Measurements from ENCODE around the gene SPECC1L.

Gene SPECC1L

DNA sequence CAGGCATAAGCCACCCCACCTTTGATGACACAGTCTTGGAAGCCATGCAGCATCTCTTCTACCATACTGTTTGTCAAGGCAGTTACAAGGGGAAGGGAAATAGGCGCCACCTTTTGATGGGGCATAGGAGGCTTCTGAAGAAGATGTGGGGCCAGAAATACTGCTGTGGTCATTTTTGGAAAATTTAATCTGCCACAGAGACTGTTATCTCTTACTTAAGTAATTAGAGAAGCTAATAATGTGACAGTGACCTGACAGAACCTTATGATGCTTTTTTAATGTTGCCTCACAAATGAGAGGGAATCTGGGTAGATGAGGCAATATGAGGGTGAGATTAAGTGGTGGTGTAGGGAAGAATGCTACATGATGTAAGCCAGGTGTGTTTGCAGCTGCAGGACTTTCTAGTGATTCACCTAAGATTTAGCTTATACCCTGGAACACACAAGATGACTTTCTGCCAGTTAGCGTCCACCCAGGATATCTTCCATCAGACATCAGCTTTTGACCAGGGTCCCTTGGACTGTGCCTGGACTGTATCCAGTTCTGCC lies 122.5 kb downstream of the SPECC1L start:
- DNase-seq (ENCODE audit: low read depth in 2 of 3, low spot score in 1 of 3): no peak

DNA sequence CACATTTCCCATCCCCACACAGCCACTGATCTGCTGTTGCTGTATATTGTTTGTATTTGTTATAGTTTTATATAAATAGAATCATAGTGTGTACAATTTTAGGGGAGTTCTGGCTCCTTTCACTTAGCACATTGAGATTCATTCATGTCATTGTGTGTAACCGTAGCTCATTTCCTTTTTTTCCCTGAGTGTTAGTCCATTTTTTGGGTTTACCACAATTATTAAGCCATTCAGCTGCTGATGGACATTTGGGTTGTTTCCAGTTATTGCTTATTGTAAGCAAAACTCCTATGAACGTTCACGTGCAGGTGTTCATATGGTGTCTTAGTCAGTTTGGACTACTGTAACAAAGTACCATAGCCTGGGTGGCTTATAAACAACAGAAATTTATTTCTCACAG lies 123.2 kb downstream of the SPECC1L start:
- no peak for DNase-seq (ENCODE audit: low read depth in 2 of 3, low spot score in 1 of 3)

- DNase-seq (ENCODE audit: low read depth in 2 of 3, low spot score in 1 of 3): no peak
These were observed 123.6 kb downstream of the SPECC1L start for GRCh38 chr22:24394254-24394653.

DNA sequence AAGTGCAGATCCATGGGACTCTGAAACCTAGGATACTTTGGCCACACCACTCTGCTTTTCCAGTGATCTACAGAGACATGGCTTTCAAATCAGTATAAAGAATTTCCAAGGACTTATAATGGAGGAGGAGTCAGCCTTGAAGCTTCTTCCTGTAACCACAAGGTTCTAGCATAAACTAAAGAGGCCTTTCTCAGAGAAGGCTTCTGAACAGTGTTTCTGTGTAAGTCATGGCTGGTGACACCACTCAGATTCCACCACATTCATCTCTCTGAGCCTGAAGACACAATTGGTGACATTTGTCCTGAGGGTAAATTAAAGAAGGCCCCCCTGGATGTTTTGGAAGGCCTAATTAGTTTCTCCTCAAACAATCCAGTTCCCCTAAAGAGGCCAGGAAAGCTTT lies 127.8 kb downstream of the SPECC1L start:
- no peak for DNase-seq (ENCODE audit: low read depth in 2 of 3, low spot score in 1 of 3)

- DNase-seq (ENCODE audit: low read depth in 2 of 3, low spot score in 1 of 3): no peak
These were observed 129.5 kb downstream of the SPECC1L start for GRCh38 chr22:24400034-24400725.

GRCh38 chr22:24400726-24401596 lies 130.3 kb downstream of the SPECC1L start:
- no peak for DNase-seq (ENCODE audit: low read depth in 2 of 3, low spot score in 1 of 3)

- no peak for DNase-seq (ENCODE audit: low read depth in 2 of 3, low spot score in 1 of 3)
These were observed 131.3 kb downstream of the SPECC1L start for GRCh38 chr22:24401931-24402367.

- no peak for DNase-seq (ENCODE audit: low read depth in 2 of 3, low spot score in 1 of 3)
These were observed 132.0 kb downstream of the SPECC1L start for GRCh38 chr22:24402460-24403192.

GRCh38 chr22:24403346-24403745 lies 132.7 kb downstream of the SPECC1L start:
- DNase-seq (ENCODE audit: low read depth in 2 of 3, low spot score in 1 of 3): no peak

- no peak for DNase-seq (ENCODE audit: low read depth in 2 of 3, low spot score in 1 of 3)
These were observed 134.1 kb downstream of the SPECC1L start for GRCh38 chr22:24404561-24405275.

DNA sequence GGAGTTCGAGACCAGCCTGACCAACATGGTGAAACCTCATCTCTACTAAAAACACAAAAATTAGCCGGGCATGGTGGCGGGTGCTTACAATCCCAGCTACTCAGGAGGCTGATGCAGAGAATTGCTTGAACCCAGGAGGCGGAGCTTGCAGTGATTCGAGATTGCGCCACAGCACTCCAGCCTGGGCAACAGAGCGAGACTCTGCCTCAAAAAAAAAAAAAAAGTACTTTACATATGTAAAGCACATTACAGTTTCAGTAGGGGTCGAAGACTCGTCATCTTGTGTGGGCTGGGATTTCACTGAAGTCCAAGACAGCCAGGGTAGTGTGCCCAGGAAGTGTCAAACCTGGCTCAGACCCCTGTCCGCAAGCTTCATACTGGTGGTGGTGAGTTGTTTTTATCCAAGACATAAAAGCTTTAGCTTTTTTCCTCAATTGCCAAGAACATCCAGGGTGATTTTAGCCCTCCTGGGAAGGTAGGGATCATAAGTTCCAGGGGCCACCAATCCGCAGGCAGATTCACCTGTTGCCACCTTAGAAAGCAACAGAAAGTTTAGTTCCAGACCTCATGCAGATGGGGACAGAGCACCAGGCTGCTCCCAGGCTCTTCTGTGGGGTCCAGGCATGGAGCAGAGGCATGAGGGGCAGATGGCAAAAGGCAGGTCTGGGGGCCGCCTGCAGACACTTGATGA lies 135.1 kb downstream of the SPECC1L start:
- no peak for DNase-seq (ENCODE audit: low read depth in 2 of 3, low spot score in 1 of 3)

GRCh38 chr22:24406322-24407277 lies 136.0 kb downstream of the SPECC1L start:
- no peak for DNase-seq (ENCODE audit: low read depth in 2 of 3, low spot score in 1 of 3)

- DNase-seq (ENCODE audit: low read depth in 2 of 3, low spot score in 1 of 3): no peak
These were observed 136.6 kb downstream of the SPECC1L start for GRCh38 chr22:24407278-24407665.

DNA sequence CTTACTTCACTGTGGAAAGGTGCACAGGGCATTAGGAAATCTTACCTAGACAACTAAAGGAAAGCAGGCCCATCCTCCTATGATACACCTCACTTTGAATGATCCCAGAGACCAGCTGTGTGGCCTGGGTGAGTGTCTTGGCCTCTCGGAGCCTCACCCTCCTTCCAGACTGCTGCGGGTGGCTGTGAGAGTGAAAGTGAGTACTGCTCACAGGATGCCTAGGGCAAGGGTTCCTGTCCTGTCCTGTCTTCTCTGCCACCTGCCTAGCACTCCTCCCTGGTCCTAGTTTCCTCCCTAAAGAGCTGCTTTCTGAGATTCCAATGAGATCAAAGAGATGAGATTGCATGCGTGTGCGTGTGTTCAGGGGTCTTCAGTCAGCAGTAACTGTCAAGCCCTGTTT lies 137.3 kb downstream of the SPECC1L start:
- no peak for DNase-seq (ENCODE audit: low read depth in 2 of 3, low spot score in 1 of 3)

DNA sequence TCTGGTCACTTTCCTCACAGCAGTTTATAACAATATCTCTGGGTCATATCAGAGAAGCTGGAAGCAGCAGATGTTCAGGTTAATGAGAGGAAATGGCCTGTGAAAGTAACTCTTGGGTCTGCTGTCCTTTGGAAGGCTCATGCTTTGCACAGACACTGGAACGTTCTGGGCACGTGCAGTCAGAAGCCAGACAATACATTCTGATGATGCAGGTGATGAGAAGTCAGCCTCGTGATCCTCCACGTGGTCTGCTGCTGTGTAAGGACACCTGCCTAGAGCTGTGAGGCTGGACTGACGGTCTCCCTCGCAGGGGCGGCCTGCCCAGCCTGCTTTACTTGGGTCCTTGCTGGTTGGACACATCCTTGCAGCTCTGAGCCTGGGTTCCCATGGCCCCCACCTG lies 138.0 kb downstream of the SPECC1L start:
- DNase-seq (ENCODE audit: low read depth in 2 of 3, low spot score in 1 of 3): no peak

- DNase-seq (ENCODE audit: low read depth in 2 of 3, low spot score in 1 of 3): no peak
These were observed 139.1 kb downstream of the SPECC1L start for GRCh38 chr22:24409707-24410106.

- DNase-seq (ENCODE audit: low read depth in 2 of 3, low spot score in 1 of 3): no peak
These were observed 139.7 kb downstream of the SPECC1L start for GRCh38 chr22:24410110-24410856.

DNA sequence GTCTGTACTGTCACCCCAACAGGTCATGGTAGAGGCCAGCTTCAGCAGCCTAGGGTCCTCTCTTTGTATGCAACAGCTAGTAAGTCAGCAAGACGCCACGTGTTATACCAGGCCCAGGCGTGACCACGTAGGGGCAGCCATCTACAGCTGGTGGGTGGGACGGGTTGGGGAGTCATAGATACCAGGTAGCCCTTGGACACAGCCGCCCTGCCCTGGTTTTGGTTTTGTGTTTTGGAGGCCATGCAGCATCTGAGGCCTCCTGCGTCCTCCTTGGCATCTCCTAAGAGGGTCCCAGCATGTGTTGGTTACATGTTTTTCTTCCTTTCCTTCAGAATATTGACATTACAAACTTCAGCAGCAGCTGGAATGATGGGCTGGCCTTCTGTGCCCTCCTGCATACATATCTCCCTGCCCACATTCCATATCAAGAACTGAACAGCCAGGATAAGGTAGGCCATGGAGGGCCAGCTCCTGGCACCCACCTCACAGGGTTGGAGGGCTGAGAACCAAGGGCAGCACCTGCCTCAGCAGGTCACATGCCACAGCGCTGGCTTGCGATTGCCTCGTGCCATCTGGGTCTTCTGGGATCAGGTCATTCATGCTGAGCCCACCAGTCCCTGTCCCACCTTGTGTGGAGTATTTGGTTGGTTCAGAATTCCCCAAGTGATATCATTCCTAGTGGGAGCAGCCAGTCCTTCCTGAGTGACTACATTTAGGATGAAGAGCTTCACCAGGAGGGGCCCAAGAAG lies 140.8 kb downstream of the SPECC1L start:
- no peak for DNase-seq (ENCODE audit: low read depth in 2 of 3, low spot score in 1 of 3)
